DOHH2 (cell line): ENCODE data around the gene OR13C9.

Experiments
- CTCF ChIP-seq: fragments of 200-600 bp; sonication (generic); IDR thresholded peaks from one replicate; pipeline ENCODE4 v1.5.1; 2014; ENCODE audit warnings: antibody characterized with exemption, mild to moderate bottlenecking, low read depth, low read length; ENCODE audit not compliant: poor library complexity, severe bottlenecking
- EZH2phosphoT487 ChIP-seq: fragments of 200-600 bp; sonication (generic); IDR thresholded peaks from 2 replicates; pipeline ENCODE4 v1.6.1; 2017; ENCODE audit warnings: borderline replicate concordance, mild to moderate bottlenecking, antibody characterized with exemption, low read length, moderate library complexity, mixed read lengths

- TF ChIP-seq CTCF = peak; percentile 34
- no peak for TF ChIP-seq EZH2phosphoT487
Observed at GRCh38 chr9:104608336-104608735, 9.7 kb downstream of the OR13C9 start.
